Measurements from ENCODE around the gene OR51B2.

The OR51B2 gene

GRCh38 chr11:5283882-5284281, 40.2 kb downstream of the OR51B2 start:
- DNase-seq (ENCODE audit: low read depth in 2 of 2): no peak

GRCh38 chr11:5283086-5283485, 41.0 kb downstream of the OR51B2 start:
- no peak for DNase-seq (ENCODE audit: low read depth in 2 of 2)

- no peak for DNase-seq (ENCODE audit: low read depth in 2 of 2)
These were observed 41.5 kb downstream of the OR51B2 start for GRCh38 chr11:5282628-5283027.

GRCh38 chr11:5281596-5281995, 42.5 kb downstream of the OR51B2 start:
- DNase-seq (ENCODE audit: low read depth in 2 of 2): no peak

GRCh38 chr11:5280582-5281102, 43.5 kb downstream of the OR51B2 start:
- no peak for DNase-seq (ENCODE audit: low read depth in 2 of 2)

GRCh38 chr11:5279471-5280090, 44.5 kb downstream of the OR51B2 start:
- DNase-seq (ENCODE audit: low read depth in 2 of 2): no peak

GRCh38 chr11:5277807-5278382, 46.2 kb downstream of the OR51B2 start:
- no peak for DNase-seq (ENCODE audit: low read depth in 2 of 2)

- DNase-seq (ENCODE audit: low read depth in 2 of 2): no peak
These were observed 47.4 kb downstream of the OR51B2 start for GRCh38 chr11:5276697-5277096.

GRCh38 chr11:5275369-5276110, 48.6 kb downstream of the OR51B2 start:
- DNase-seq (ENCODE audit: low read depth in 2 of 2): no peak

GRCh38 chr11:5274395-5274794, 49.7 kb downstream of the OR51B2 start:
- no peak for DNase-seq (ENCODE audit: low read depth in 2 of 2)

All from activated CD8-positive, alpha-beta memory T cell treated with anti-CD3 and anti-CD28 coated beads for 4 hours (primary cell).